Gastroesophageal sphincter (tissue), 3 donors: ENCODE results near the gene HS3ST5.

ENCODE experiments used
- CTCF ChIP-seq, 4 experiments: fragments of 200-600 bp in 2 of 4; fragments of 450-650 bp in 2 of 4; sonication (generic) in 1 of 4; IDR thresholded peaks; one replicate each; pipeline ENCODE4 v1.5.1; 2017 to 2019; ENCODE audit warnings: antibody characterized with exemption in 4 of 4, mild to moderate bottlenecking in 2 of 4, moderate library complexity in 2 of 4
- POLR2A ChIP-seq, 2 donors: fragments of 450-650 bp; IDR thresholded peaks; one replicate each; pipeline ENCODE4 v1.6.1; 2017; ENCODE audit warnings: antibody characterized with exemption in 2 of 2, mild to moderate bottlenecking in 2 of 2, moderate library complexity in 1 of 2
- POLR2AphosphoS5 ChIP-seq: sonication (generic); formaldehyde crosslinking; IDR thresholded peaks from one replicate; pipeline ENCODE4 v1.6.1; 2017; ENCODE audit warnings: antibody characterized with exemption

- TF ChIP-seq POLR2AphosphoS5 (no peak), CTCF (IDR thresholded peaks at IDR 0.05) (no peak), POLR2A (IDR thresholded peaks at IDR 0.05) (no peak)
These were observed 82.0 kb downstream of the HS3ST5 start for GRCh38 chr6:114260810-114261209.
